ENCODE data around the gene CBLIF.

DNA sequence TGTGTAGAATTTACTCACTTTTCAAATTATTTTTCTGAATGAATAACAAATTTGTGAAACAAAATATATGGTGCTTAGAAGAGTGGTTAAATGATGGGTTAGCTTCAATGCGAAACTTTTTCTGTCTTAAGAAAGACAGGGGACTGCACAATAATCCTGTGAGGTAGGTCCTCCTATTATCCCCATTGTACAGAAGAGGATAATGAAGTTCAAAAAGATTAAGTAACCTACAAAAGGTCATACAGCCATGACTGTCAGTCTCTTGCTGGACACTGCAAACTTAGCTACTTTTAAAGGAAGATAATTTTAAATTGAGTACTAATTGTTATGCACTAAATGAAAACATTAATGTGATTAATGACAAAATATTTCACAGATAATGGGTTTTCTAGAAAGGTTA is 38.3 kb upstream of the CBLIF start:
- TF ChIP-seq SPI1 (IDR thresholded peaks at IDR 0.05; ENCODE audit: low read depth, low read length), result no peak
- no peak for TF ChIP-seq POLR2AphosphoS5 (IDR thresholded peaks at IDR 0.05; ENCODE audit: low read depth, low read length)
- no peak for TF ChIP-seq POLR2A (IDR thresholded peaks at IDR 0.05; ENCODE audit: low read depth, low read length)
- TF ChIP-seq PAX5 (IDR thresholded peaks at IDR 0.05; ENCODE audit: insufficient read depth, low read length, severe bottlenecking), result no peak
- TF ChIP-seq TAF1 (IDR thresholded peaks at IDR 0.05; ENCODE audit: low read depth, low read length), result no peak

Data from GM12891 (cell line).